ENCODE data around the gene LIMK2. TPM values are rescaled to one million over a fixed set of nuclear protein-coding genes. Genes with fewer than 3 reads are reported as not detected.

The LIMK2 gene
- total RNA-seq, 1 experiment from 2014 or later, result 42.5 TPM

DNA sequence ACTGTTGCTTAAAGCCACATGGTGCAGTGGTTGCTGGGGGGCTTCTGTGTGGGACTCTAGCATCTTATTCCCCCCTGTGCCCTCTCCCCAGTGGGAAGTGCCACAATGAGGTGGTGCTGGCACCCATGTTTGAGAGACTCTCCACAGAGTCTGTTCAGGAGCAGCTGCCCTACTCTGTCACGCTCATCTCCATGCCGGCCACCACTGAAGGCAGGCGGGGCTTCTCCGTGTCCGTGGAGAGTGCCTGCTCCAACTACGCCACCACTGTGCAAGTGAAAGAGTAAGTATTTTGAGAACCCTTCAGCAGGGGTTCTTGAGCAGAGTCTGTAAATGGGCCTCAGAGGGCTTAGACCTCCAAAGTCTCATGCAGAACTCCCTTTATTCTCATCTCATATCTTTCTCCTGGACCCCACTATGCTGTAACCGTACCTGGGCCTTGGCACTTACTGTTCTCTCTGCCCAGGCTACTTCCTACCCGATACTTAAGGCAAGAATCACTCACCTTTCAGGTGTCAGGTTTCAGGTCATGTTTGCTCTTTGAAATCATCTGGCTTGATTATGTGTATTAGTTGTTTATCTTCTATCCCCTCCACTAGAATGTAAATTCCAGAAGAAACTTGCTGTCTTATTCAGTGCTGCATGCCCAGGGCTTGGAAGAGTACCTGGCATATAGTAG lies 47.8 kb downstream of the LIMK2 start:
- H3K27me3 ChIP-seq (ENCODE audit: insufficient read depth, low read depth), result no peaks in the 10 kb centered on the region
- peak overlapping the region; percentile 28 for H3K4me2 ChIP-seq
- H4K20me1 ChIP-seq (ENCODE audit: insufficient read depth), result no peaks in the 10 kb centered on the region
- H3K36me3 ChIP-seq (ENCODE audit: low read depth), result no peaks in the 10 kb centered on the region
- H3F3A ChIP-seq (ENCODE audit: insufficient read depth, low read depth), result no peaks in the 10 kb centered on the region
- ChIA-PET POLR2A (ENCODE audit: unreplicated experiment) (interaction anchor here (0.7 kb wide), 1 partner anchor 41 kb away, joined by 5 read pairs; no protein-coding TSS in a partner anchor), CTCF (no interaction called here)
- no peak overlapping the region for H3K4me3 ChIP-seq
- H2AFZ ChIP-seq, result no peak overlapping the region
- no peaks in the 10 kb centered on the region for H3K9me2 ChIP-seq (ENCODE audit: insufficient read depth)
- peaks cover 13% of the 10 kb centered on the region for H3K4me1 ChIP-seq (replicated peaks; ENCODE audit: insufficient read depth)
- no TSS peak for BruUV-seq (replicated peaks)
- peak in 1 of 2 experiments; percentile 76 for DNase-seq
- intact Hi-C loops (cut with micrococcal nuclease; ENCODE audit: unreplicated experiment), result no loop called here
- TF ChIP-seq, protein P1, sequence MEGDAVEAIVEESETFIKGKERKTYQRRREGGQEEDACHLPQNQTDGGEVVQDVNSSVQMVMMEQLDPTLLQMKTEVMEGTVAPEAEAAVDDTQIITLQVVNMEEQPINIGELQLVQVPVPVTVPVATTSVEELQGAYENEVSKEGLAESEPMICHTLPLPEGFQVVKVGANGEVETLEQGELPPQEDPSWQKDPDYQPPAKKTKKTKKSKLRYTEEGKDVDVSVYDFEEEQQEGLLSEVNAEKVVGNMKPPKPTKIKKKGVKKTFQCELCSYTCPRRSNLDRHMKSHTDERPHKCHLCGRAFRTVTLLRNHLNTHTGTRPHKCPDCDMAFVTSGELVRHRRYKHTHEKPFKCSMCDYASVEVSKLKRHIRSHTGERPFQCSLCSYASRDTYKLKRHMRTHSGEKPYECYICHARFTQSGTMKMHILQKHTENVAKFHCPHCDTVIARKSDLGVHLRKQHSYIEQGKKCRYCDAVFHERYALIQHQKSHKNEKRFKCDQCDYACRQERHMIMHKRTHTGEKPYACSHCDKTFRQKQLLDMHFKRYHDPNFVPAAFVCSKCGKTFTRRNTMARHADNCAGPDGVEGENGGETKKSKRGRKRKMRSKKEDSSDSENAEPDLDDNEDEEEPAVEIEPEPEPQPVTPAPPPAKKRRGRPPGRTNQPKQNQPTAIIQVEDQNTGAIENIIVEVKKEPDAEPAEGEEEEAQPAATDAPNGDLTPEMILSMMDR (conservative IDR thresholded peaks at IDR 0.05), result no peak
- TF ChIP-seq EZH2 (IDR thresholded peaks at IDR 0.05; ENCODE audit: low read depth), result no peak
- no peak overlapping the region for H3K27ac ChIP-seq
- H3K9me3 ChIP-seq (ENCODE audit: insufficient read depth, low read depth), result no peaks in the 10 kb centered on the region
- no peaks in the 10 kb centered on the region for H3K79me2 ChIP-seq (ENCODE audit: low read depth)

DNA sequence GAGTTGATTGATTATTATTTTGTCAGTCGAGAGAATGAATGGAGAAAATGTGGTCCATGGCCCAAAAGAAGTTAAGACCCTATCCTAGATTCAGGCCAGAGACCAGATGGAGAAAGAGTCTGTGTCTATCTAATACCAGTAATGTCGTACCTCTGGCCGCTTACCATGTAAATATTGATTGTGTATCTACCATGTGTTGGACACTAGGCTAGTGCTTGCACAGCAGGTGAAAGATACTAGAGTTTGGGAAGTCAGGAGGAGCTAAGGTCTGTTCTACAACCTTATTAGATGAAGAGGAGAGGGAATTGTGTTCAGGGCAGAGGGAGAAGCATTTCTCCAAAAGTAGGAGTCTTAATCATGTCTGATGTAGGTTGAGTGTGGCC lies 48.4 kb downstream of the LIMK2 start:
- Histone ChIP-seq H3K4me1 (replicated peaks; ENCODE audit: insufficient read depth) (peaks cover 13% of the 10 kb centered on the region), H4K20me1 (ENCODE audit: insufficient read depth) (no peaks in the 10 kb centered on the region), H3K9me2 (ENCODE audit: insufficient read depth) (no peaks in the 10 kb centered on the region), H2AFZ (no peak overlapping the region), H3F3A (ENCODE audit: insufficient read depth, low read depth) (no peaks in the 10 kb centered on the region), H3K27me3 (ENCODE audit: insufficient read depth, low read depth) (no peaks in the 10 kb centered on the region), H3K79me2 (ENCODE audit: low read depth) (no peaks in the 10 kb centered on the region), H3K27ac (no peak overlapping the region), H3K9me3 (ENCODE audit: insufficient read depth, low read depth) (no peaks in the 10 kb centered on the region), H3K4me3 (no peak overlapping the region), H3K4me2 (peak overlapping the region; percentile 28), H3K36me3 (ENCODE audit: low read depth) (no peaks in the 10 kb centered on the region)
- ChIA-PET POLR2A (ENCODE audit: unreplicated experiment) (no interaction called here), CTCF (interaction anchor here (0.8 kb wide), 1 partner anchor 32 kb away, joined by 3 read pairs; the partner anchor contains the start of gene PIK3IP1)
- DNase-seq, result no peak
- no TSS peak for BruUV-seq (replicated peaks)
- intact Hi-C loops (cut with micrococcal nuclease; ENCODE audit: unreplicated experiment), result no loop called here
- TF ChIP-seq, protein P1 (conservative IDR thresholded peaks at IDR 0.05), result no peak
- TF ChIP-seq EZH2 (IDR thresholded peaks at IDR 0.05; ENCODE audit: low read depth), result no peak

DNA sequence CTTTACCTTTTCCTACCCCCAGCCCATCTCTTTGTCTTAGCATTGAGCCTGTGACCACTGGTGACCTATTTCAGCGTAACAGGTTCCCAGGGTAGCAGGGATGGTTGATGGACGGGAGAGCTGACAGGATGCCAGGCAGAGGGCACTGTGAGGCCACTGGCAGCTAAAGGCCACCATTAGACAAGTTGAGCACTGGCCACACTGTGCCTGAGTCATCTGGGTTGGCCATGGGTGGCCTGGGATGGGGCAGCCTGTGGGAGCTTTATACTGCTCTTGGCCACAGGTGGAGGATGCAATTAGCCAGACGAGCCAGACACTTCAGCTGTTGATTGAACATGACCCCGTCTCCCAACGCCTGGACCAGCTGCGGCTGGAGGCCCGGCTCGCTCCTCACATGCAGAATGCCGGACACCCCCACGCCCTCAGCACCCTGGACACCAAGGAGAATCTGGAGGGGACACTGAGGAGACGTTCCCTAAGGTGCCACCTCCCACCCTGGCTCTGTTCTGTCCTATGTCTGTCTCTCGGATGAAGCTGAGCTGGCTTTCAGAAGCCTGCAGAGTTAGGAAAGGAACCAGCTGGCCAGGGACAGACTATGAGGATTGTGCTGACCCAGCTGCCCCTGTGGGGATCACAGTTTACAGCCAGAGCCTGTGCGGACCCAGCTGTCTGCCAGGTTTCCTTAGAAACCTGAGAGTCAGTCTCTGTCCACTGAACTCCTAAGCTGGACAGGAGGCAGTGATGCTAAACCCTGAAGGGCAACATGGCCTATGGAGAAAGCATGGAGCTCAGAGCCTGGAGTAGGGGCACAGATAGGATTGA lies 50.4 kb downstream of the LIMK2 start:
- no TSS peak for BruUV-seq (replicated peaks)
- Histone ChIP-seq H3K79me2 (ENCODE audit: low read depth) (no peaks in the 10 kb centered on the region), H4K20me1 (ENCODE audit: insufficient read depth) (no peaks in the 10 kb centered on the region), H3K27me3 (ENCODE audit: insufficient read depth, low read depth) (no peaks in the 10 kb centered on the region), H3K4me2 (no peak overlapping the region), H3F3A (ENCODE audit: insufficient read depth, low read depth) (no peaks in the 10 kb centered on the region), H3K9me2 (ENCODE audit: insufficient read depth) (no peaks in the 10 kb centered on the region), H3K36me3 (ENCODE audit: low read depth) (no peaks in the 10 kb centered on the region), H3K4me1 (replicated peaks; ENCODE audit: insufficient read depth) (peaks cover 13% of the 10 kb centered on the region), H3K4me3 (no peak overlapping the region), H3K27ac (no peak overlapping the region), H2AFZ (no peak overlapping the region), H3K9me3 (ENCODE audit: insufficient read depth, low read depth) (no peaks in the 10 kb centered on the region)
- CTCF ChIA-PET, result interaction anchor here (0.6 to 0.8 kb wide), 2 partner anchors 27 to 481 kb away, joined by 3 to 4 read pairs; no protein-coding TSS in a partner anchor
- no peak for TF ChIP-seq EZH2 (IDR thresholded peaks at IDR 0.05; ENCODE audit: low read depth)
- TF ChIP-seq, protein P1 (conservative IDR thresholded peaks at IDR 0.05), result no peak
- intact Hi-C loops (cut with micrococcal nuclease; ENCODE audit: unreplicated experiment), result no loop called here
- DNase-seq, result no peak
- POLR2A ChIA-PET (ENCODE audit: unreplicated experiment), result no interaction called here
